Type B pancreatic cell (in vitro differentiated cells): Measurements from ENCODE around the gene GRWD1. TPM values are rescaled to one million over a fixed set of nuclear protein-coding genes. Genes with fewer than 3 reads are reported as not detected.

Experiments
- DNase-seq: peaks from one replicate; pipeline ENCODE4 v3.0.0; 2021; ENCODE audit warnings: mixed read lengths; ENCODE audit not compliant: unreplicated experiment; ENCODE audit errors: extremely low spot score
- H3K27ac Mint-ChIP-seq: 2 replicates; pipeline ENCODE4 v1.8.0; 2021; ENCODE audit warnings: mild to moderate bottlenecking, mixed read lengths
- H3K27me3 Mint-ChIP-seq: 2 replicates; pipeline ENCODE4 v1.8.0; 2021; ENCODE audit warnings: mixed read lengths
- H3K36me3 Mint-ChIP-seq: 2 replicates; pipeline ENCODE4 v1.8.0; 2021; ENCODE audit warnings: mixed read lengths
- H3K4me1 Mint-ChIP-seq: one replicate; pipeline ENCODE4 v1.8.0; 2021; ENCODE audit warnings: mixed read lengths; ENCODE audit not compliant: unreplicated experiment
- H3K4me3 Mint-ChIP-seq: 2 replicates; pipeline ENCODE4 v1.8.0; 2021; ENCODE audit warnings: mild to moderate bottlenecking, mixed read lengths
- H3K9me3 Mint-ChIP-seq: 2 replicates; pipeline ENCODE4 v1.8.0; 2021; ENCODE audit warnings: mixed read lengths
- total RNA-seq: library from RNA; stranded (reverse); gene quantifications from 2 replicates; pipeline ENCODE4 v1.2.1, GENCODE V29; 2021; ENCODE audit warnings: low replicate concordance
- TF ChIP-seq, protein P1 (sequence below): fragments of 200-600 bp; sonication (generic); conservative IDR thresholded peaks from 2 replicates; pipeline ENCODE4 v1.5.0; 2021; ENCODE audit warnings: antibody characterized with exemption, mild to moderate bottlenecking

The GRWD1 gene
- total RNA-seq, 1 donor from 2014 or later, result 44.0 TPM

DNA sequence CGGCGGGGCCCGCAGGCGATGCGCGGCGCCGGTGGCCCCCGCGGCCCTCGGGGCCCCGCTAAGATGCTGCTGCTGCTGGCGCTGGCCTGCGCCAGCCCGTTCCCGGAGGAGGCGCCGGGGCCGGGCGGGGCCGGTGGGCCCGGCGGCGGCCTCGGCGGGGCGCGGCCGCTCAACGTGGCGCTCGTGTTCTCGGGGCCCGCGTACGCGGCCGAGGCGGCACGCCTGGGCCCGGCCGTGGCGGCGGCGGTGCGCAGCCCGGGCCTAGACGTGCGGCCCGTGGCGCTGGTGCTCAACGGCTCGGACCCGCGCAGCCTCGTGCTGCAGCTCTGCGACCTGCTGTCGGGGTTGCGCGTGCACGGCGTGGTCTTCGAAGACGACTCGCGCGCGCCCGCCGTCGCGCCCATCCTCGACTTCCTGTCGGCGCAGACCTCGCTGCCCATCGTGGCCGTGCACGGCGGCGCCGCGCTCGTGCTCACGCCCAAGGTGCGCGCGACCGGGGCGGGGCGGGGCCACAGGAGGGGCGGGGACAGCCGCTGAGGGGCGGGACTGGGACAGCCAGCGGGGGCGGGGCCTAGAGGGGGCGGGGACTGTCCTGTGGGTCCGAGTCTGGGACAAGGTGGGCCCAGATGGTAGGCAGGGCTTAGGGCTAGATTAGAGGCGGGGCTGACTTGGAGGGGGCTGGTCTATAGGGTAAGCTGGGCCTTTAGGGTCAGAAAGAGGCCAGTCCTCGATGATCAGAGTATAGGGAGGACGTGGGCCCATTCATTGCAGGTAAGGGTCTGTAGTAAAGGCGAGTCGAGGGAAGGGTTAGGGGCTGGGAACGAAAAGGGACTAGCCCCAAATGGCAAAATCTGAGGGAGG is 47.2 kb upstream of the GRWD1 start:
- H3K36me3 Mint-ChIP-seq, result peaks cover 4% of the 10 kb centered on the region
- peaks cover 48% of the 10 kb centered on the region for H3K27me3 Mint-ChIP-seq
- H3K27ac Mint-ChIP-seq, result no peak overlapping the region
- DNase-seq, result peak; percentile 89
- TF ChIP-seq, protein P1, sequence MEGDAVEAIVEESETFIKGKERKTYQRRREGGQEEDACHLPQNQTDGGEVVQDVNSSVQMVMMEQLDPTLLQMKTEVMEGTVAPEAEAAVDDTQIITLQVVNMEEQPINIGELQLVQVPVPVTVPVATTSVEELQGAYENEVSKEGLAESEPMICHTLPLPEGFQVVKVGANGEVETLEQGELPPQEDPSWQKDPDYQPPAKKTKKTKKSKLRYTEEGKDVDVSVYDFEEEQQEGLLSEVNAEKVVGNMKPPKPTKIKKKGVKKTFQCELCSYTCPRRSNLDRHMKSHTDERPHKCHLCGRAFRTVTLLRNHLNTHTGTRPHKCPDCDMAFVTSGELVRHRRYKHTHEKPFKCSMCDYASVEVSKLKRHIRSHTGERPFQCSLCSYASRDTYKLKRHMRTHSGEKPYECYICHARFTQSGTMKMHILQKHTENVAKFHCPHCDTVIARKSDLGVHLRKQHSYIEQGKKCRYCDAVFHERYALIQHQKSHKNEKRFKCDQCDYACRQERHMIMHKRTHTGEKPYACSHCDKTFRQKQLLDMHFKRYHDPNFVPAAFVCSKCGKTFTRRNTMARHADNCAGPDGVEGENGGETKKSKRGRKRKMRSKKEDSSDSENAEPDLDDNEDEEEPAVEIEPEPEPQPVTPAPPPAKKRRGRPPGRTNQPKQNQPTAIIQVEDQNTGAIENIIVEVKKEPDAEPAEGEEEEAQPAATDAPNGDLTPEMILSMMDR, result no peak
- H3K9me3 Mint-ChIP-seq, result no peaks in the 10 kb centered on the region
- peaks cover 26% of the 10 kb centered on the region for H3K4me1 Mint-ChIP-seq
- H3K4me3 Mint-ChIP-seq, result peak overlapping the region; percentile 81

DNA sequence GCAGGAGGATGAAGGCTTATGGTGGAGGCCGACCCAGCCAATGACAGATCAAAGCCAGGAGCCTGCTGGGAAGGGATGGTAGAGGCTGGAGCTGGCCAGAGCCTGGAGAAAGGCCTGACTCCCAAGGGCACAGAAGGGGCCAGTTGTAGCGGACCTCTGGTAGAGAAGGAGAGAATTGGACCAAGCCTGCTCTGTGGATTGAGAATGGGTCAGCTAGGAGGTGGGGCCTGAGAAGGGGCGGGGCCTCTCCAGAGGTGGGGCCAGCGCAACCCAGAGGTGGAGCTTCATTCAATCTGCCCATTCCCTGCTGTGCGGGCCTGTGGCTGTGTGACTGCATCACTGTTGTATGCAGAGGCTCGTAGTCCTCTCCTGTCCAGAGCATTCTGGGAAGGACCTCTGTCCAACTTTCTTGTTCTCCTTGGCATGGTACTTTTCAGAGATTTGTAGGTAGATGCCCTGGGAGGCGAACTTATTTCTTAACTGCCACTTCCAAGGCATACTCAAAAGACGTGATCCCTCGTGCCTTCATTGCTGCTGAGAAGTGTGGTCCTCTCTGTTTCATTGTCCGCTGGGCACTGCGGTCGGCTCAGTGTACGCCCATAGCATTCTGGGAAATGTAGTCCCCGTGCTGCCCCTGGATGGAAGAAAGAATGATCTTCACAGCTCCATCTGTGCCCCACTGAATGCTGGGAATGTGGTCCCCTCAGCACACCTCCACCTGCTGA is 45.6 kb upstream of the GRWD1 start:
- Mint-ChIP-seq H3K4me3 (peak overlapping the region; percentile 88), H3K27me3 (peaks cover 34% of the 10 kb centered on the region), H3K27ac (peak overlapping the region; percentile 88), H3K36me3 (peaks cover 4% of the 10 kb centered on the region), H3K9me3 (no peaks in the 10 kb centered on the region), H3K4me1 (peaks cover 28% of the 10 kb centered on the region)
- TF ChIP-seq, protein P1, result no peak
- no peak for DNase-seq

DNA sequence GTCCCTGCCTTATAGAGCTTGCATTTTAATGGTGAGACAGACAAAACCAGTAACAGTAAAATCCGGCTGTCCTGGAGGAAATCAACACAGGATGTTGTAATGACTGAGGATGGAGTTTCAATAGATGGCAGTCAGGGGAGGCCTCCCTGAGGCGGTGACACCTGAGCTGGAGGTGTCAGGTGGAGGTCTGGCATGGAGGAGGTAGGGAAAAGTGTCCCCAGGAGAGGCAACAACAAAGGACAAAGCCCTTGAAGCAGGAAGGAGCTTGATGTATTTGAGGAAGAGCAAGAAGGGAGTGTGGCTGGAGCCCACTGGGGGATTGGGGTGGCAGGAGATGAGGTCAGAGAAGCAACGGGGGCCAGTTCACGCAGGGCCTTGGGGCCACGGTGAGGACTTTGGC is 44.5 kb upstream of the GRWD1 start:
- no peak for DNase-seq
- Mint-ChIP-seq H3K27me3 (peaks cover 26% of the 10 kb centered on the region), H3K27ac (no peak overlapping the region), H3K4me3 (no peak overlapping the region), H3K36me3 (peaks cover 4% of the 10 kb centered on the region), H3K9me3 (no peaks in the 10 kb centered on the region), H3K4me1 (peaks cover 23% of the 10 kb centered on the region)
- TF ChIP-seq, protein P1, result no peak

DNA sequence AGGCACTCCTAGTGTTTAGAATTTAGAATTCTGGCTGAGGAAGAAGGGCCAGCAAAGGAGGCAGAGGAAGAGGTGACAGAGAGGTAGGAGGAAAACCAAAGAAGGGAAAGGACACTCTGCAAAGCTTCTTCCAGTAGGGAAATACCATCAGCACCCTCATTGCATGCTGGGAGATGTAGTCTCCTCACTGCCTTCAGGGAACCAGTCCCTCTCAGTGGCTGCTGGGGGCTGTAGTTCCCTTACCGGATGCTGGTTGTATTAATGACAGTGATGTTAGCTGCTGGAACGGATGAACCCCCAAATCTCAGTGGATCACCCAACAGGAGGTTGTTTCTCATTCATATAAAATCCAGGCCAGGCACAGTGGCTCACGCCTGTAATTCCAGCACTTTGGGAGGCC is 42.2 kb upstream of the GRWD1 start:
- H3K9me3 Mint-ChIP-seq, result no peaks in the 10 kb centered on the region
- H3K27me3 Mint-ChIP-seq, result peaks cover 18% of the 10 kb centered on the region
- no peak for DNase-seq
- TF ChIP-seq, protein P1, result no peak
- no peak overlapping the region for H3K4me3 Mint-ChIP-seq
- H3K36me3 Mint-ChIP-seq, result no peaks in the 10 kb centered on the region
- peaks cover 16% of the 10 kb centered on the region for H3K4me1 Mint-ChIP-seq
- peak overlapping the region; percentile 44 for H3K27ac Mint-ChIP-seq

DNA sequence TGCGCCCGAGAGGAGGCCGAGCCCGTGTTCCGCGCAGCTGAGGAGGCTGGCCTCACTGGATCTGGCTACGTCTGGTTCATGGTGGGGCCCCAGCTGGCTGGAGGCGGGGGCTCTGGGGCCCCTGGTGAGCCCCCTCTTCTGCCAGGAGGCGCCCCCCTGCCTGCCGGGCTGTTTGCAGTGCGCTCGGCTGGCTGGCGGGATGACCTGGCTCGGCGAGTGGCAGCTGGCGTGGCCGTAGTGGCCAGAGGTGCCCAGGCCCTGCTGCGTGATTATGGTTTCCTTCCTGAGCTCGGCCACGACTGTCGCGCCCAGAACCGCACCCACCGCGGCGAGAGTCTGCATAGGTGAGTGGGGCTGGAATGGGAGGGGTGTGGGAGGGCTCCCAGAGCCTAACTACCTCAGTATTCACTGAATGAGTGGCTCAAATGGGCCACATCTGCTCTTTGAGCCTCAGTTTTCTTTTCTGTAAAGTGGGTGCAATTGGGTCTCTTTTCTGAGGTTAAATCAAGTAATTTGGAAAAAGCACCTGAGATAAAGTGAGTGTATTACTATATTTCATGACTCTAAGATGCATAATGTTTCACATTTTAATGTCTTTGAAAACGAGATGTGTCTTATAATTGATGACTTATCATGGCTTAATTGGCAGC is 40.6 kb upstream of the GRWD1 start:
- Mint-ChIP-seq H3K36me3 (no peaks in the 10 kb centered on the region), H3K4me1 (peaks cover 16% of the 10 kb centered on the region), H3K4me3 (no peak overlapping the region), H3K9me3 (no peaks in the 10 kb centered on the region), H3K27me3 (peaks cover 16% of the 10 kb centered on the region), H3K27ac (no peak overlapping the region)
- DNase-seq, result no peak
- TF ChIP-seq, protein P1, result no peak
